Activated naive CD4-positive, alpha-beta T cell (primary cell): ENCODE data around the gene DOCK1.

Experiments used
- DNase-seq, 4 experiments: peaks; one replicate each; lab custom pipeline; 2025; lab: John Stamatoyannopoulos, UW

The DOCK1 gene

DNA sequence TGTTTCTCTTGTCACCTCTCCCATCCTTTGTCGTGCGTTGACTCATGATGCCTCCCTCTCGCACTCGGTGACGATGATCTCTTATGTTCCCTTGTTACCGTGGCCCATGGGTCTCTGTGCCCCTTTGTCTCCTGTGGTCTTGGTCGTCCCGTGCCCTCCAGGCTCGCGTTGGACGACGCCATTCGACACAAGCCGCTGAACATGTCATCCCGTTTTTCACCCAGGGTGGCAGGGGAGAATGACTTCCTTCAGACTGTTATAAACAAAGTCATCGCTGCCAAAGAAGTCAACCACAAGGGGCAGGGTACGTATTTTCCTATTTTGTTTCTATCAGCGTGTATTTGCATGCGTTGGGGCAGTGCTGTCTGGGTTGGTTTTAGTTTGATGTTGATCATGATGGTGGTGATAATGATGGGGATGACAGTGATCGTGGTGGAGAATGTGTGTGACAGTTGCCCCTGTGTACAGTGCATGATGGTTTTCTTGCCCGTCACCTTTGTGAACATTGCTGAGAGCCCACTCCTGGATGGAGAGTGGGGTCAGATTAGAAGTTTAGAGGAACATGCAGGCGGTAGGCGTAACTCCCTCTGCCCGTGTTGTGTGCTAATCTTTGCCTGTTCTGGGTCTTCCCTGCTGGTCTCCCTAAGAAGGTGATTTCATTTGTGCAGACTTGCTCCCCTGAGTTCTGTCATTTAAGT lies 107.0 kb downstream of the DOCK1 start:
- DNase-seq, result no peak

GRCh38 chr10:127012769-127013152 lies 107.5 kb downstream of the DOCK1 start:
- no peak for DNase-seq

- DNase-seq, result no peak
These were observed 108.0 kb downstream of the DOCK1 start for GRCh38 chr10:127013211-127013656.

- no peak for DNase-seq
These were observed 108.7 kb downstream of the DOCK1 start for GRCh38 chr10:127013691-127014473.

DNA sequence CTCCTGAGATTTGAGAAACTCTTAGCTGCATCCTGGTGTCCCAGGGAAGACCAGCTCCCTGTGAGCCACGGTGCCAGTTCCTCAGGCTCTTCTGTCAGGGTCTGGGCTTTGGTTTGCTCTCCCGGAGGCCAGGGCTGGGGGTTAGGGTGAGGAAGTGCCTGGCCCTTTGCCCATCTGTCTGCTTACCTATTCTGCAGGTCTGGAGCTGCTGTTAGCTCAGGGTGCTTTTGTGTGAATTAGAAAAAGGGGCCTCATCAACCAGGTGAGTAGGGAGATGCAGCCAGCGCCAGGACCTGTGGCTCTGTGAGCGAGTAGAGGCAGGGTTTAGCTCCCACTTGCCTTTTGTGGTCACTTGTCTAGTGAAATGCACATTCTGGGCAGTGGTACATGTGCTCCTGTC lies 109.4 kb downstream of the DOCK1 start:
- no peak for DNase-seq

DNA sequence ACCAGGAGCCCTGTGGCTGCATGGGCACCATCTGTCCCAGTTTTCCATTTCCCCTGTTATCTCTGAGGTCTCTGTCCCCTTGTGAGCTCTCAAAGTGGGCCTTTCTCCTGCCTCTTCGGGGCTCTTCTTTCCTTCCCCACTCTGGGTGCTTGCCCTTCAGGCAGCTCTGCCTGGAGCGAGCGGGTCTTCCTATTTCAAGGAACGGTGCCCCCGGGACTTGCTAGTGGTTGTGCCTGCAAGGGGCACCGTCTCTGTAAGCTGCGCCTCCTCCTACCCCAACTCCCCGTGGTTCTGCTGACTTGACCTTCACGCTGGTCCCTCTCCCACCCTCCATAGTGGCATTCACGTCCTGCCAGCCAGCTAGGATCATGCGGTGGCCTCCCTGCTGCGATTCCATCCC lies 110.1 kb downstream of the DOCK1 start:
- no peak for DNase-seq

DNA sequence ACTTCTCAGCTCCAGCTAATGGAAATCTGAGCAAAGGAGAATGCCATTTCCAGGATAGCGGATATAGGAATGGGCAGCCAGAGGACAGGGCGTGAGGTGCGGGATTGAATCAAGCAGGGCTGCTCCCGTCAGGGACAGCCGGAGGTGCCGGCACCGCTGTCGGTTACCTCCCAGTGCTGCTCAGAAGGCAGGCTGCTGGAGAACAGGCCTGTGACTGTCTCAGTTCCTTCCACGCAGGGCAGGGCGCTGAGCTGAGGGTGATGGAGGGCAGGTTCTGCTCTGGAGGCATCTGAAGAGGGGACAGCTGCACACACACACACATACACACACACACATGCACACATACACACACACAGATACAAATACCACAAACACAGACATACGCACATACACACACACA lies 111.1 kb downstream of the DOCK1 start:
- DNase-seq, result no peak

GRCh38 chr10:127017541-127018297 lies 112.5 kb downstream of the DOCK1 start:
- DNase-seq, result no peak

GRCh38 chr10:127018298-127018650 lies 113.0 kb downstream of the DOCK1 start:
- DNase-seq, result no peak

GRCh38 chr10:127018766-127019165 lies 113.5 kb downstream of the DOCK1 start:
- DNase-seq, result no peak

- no peak for DNase-seq
These were observed 115.0 kb downstream of the DOCK1 start for GRCh38 chr10:127020260-127020659.

GRCh38 chr10:127021801-127022200 lies 116.6 kb downstream of the DOCK1 start:
- DNase-seq, result no peak

GRCh38 chr10:127024685-127025435 lies 119.6 kb downstream of the DOCK1 start:
- no peak for DNase-seq

- DNase-seq, result no peak
These were observed 122.6 kb downstream of the DOCK1 start for GRCh38 chr10:127027786-127028185.

DNA sequence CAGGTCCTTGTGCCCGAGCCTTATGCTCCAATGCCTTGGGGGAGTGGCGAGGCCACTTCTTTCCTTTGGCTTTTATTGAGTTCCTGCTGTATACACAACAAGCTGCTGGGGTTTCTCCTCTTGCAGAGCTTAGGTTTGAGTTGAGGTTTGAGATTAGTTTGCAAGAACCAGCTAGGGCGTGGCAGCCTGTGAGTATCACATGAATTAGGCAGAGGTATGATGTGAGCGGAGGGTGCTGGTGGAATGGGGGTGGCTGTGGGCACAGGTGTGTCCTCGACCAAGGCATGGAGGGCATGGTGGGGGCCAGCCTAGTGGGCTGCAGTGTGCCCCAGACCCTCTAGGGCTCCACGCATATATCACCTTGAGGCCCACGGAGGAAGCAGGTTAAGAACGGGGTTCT lies 123.3 kb downstream of the DOCK1 start:
- no peak for DNase-seq

- no peak for DNase-seq
These were observed 123.8 kb downstream of the DOCK1 start for GRCh38 chr10:127029061-127029460.

DNA sequence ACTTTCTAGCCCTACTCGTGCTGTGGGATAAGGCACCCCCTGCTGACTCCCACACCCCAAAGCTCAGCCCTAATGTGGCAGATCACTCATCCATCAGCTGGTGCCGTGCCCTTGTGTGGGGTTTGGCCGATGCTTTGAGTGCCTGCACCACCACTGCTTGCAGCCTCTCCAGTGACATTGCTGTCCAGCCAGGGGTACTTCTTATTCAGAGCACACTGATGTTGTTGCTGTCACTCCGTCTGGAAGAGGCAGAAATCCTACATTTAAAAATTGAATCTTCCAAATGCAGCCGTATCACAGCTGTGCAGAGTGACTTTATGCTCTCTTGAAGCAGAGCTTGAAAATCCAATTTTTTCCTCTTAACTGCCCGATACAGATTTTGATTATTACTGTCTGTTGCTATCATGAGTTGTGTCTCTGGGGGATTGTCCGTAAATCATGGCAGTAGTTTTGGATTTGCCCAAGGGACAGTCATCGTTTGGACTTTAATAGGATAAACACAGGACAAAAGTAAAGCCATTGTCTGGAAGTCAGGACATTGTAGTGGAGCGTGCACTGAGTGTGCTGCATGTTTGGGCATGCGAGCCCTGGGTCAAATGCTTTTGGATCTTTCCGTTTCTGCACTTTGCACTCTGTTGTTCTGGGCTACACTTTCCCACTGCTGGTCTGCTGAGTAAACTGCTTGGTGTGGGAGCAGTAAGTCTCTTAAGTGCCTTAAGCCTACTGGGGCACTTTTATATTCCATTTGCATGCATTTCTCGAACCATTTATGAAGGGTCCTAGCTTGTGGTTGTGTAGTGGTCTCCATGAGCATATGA lies 128.2 kb downstream of the DOCK1 start:
- no peak for DNase-seq

GRCh38 chr10:127034034-127034633 lies 128.9 kb downstream of the DOCK1 start:
- no peak for DNase-seq

- no peak for DNase-seq
These were observed 129.6 kb downstream of the DOCK1 start for GRCh38 chr10:127034790-127035189.

DNA sequence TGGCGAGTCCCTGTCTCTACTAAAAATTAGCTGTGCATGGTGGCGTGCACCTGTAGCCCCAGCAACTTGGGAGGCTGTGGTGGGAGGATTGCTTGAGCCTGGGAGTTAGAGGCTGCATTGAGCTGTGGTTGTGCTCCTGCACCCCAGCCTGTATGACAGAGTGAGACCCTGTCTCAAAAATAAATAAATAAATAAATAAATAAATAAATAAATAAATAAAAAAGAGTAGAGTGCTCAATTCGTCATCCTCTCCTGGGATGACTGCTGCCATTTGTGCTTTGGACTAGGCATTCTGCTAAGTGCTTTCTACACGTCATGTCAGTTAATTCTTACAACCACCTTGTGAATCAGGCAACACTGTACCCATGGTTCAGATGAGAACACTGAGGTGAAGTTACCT lies 130.6 kb downstream of the DOCK1 start:
- DNase-seq, result no peak

- no peak for DNase-seq
These were observed 131.8 kb downstream of the DOCK1 start for GRCh38 chr10:127036987-127037386.
